GM13977 (cell line): ENCODE results near the gene ANXA2.
"Not testable (repeated sequence)": the region's sequence is repeated elsewhere in the genome, so short reads cannot be mapped to it uniquely, and the experiment has no call there.

Source experiments
- DNase-seq: peaks from one replicate; pipeline ENCODE4 v3.0.0; 2012; ENCODE audit warnings: low spot score
- in situ Hi-C: fragments of 300-500 bp; cut with MboI; formaldehyde crosslinking; loops from one replicate; pipeline ENCODE4 v1.12.0; 2022; ENCODE audit warnings: low sequenced_read_pairs, low pct_unique_long_range_greater_than_20kb, mixed read lengths, inconsistent platforms; ENCODE audit not compliant: unreplicated experiment
- TF ChIP-seq, protein P1 (sequence below): IDR thresholded peaks from 2 replicates; pipeline ENCODE4 v1.5.1; 2012; ENCODE audit warnings: mild to moderate bottlenecking, control low read depth; ENCODE audit not compliant: insufficient read depth; ENCODE audit errors: extremely low read depth, missing control alignments

ANXA2 gene

DNA sequence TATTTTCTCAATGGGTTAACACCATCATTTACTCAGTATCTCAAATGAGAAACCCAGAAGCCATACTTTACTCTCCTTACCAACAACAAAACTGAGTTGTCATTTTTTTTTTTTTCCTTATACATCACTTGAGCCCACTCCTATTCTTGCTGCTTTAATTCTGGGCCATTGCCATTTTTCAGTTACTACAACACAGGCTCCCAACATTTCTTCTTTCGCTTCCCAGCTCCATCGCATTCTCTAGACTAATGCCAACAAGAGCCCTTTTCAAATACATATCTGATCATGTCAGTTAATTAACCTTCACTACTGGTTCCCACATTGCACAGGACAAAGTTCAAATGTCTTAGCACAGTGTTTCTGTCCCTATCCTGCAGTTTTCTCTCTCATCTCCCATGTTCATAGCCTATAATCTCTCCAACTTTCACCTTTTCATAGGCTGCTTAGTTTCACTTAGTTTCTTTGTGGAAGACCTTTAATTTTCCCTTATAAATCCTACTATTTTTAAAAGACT is 22.5 kb upstream of the ANXA2 start:
- in situ Hi-C loops = no loop called here

DNA sequence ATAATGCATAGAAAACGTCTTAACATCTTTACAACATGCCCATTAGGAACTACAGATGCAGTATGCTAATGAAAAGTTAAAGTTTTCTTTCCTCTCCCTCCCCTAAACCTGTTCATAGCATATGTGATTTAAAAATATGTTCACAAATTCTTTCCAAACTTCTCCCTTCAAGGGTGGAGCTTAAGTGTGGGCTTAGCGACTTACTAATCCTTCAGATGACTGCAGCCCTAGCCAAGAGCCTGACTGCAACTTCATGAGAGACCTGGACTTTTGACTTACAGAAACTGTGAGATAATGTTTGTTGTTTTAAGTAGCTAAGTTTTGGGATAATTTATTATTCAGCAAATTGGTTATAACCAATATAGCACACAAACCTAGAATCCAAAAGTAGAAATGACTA is 22.0 kb upstream of the ANXA2 start:
- TF ChIP-seq, protein P1, sequence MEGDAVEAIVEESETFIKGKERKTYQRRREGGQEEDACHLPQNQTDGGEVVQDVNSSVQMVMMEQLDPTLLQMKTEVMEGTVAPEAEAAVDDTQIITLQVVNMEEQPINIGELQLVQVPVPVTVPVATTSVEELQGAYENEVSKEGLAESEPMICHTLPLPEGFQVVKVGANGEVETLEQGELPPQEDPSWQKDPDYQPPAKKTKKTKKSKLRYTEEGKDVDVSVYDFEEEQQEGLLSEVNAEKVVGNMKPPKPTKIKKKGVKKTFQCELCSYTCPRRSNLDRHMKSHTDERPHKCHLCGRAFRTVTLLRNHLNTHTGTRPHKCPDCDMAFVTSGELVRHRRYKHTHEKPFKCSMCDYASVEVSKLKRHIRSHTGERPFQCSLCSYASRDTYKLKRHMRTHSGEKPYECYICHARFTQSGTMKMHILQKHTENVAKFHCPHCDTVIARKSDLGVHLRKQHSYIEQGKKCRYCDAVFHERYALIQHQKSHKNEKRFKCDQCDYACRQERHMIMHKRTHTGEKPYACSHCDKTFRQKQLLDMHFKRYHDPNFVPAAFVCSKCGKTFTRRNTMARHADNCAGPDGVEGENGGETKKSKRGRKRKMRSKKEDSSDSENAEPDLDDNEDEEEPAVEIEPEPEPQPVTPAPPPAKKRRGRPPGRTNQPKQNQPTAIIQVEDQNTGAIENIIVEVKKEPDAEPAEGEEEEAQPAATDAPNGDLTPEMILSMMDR = no peak
- in situ Hi-C loops = no loop called here
- DNase-seq = no peak

More for the DNA sequence above, 22.5 kb upstream of the ANXA2 start:
- TF ChIP-seq, protein P1 = no peak
- DNase-seq = no peak

DNA sequence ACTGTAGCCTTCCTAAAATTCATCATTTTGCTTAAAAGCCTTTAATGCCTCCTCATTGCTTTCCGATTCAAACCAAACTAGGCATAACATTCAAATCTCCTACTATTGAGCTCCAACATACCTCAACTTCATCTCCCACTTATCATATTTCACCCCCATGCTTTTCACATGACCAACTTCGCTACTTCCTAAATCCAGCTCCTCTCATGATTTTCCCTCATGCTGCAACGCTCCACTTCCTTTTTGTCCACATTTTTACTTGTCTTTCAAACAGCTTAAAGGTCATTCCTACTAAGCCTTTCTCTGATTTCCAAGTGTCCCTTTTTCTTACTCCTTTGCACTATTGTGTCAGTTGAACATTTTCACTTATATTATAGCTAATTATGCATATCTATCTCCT is 20.3 kb upstream of the ANXA2 start:
- DNase-seq = no peak
- TF ChIP-seq, protein P1 = no peak
- in situ Hi-C loops = no loop called here

DNA sequence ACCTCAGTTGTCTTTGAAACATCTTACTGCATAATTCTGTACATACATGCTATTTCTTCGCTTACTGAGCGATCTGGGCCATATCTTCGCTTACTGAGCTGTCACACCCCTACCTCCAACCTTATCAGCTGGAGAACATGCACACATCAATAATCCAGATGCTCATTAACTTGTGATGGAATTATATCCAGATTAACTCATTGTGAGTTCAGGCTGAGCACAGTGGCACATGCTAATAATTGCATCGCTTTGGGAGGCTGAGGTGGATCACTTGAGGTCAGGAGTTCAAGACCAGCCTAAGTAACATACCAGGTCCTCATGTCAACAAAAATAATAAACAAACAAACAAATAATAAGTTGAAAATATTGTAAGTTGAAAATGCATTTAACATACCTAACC is 19.3 kb upstream of the ANXA2 start:
- in situ Hi-C loops = no loop called here
- no peak for DNase-seq
- TF ChIP-seq, protein P1 = no peak

DNA sequence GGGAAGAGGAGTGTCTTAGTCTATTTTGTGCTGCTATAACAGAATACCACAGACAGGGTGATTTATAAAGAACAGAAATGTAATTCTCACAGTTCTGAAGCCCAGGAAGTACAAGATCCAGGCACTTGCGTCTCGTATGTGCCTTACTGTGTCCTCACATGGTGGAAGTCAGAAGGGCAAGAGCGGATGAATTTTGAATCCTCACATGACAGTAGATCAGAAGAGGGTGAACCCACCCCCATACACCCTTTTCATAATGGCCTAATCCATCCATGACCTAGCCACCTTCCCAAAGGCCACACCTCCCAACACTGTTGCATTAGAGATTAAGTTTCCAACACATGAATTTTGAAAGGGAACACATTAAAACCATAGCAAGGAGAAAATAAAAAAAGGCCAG is 18.7 kb upstream of the ANXA2 start:
- TF ChIP-seq, protein P1 = no peak
- in situ Hi-C loops = no loop called here
- no peak for DNase-seq

DNA sequence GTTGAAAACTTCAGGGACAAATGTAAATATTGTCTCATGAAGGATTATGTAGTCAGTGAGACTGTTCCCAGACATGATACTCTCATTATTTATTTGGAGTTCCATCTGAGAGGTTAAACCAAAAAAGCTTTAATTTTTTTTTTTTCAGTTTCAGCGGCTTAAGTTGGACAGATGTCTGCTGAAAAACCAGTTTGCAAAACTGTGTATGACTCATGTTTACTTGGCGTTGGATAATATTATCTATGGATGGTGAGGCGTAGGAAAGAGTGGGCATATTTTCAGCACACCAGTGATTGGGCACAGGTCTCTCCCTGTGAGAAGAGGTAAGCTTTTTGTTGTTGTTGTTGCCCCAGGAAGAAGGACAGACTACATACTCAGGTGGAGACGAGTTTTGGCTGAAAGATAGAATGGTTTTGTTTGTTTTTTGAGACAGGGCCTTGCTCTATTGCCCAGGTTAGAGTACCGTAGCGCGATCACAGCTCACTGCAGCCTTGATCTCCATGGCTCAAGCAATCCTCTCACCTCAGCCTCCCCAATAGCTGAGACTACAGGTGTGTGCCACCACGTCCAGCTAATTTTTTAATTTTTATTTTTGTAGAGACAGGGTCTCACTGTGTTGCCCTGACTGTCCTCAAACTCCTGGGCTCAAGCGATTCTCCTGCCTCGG is 16.4 kb upstream of the ANXA2 start:
- TF ChIP-seq, protein P1 = no peak
- in situ Hi-C loops = no loop called here
- DNase-seq = no peak

DNA sequence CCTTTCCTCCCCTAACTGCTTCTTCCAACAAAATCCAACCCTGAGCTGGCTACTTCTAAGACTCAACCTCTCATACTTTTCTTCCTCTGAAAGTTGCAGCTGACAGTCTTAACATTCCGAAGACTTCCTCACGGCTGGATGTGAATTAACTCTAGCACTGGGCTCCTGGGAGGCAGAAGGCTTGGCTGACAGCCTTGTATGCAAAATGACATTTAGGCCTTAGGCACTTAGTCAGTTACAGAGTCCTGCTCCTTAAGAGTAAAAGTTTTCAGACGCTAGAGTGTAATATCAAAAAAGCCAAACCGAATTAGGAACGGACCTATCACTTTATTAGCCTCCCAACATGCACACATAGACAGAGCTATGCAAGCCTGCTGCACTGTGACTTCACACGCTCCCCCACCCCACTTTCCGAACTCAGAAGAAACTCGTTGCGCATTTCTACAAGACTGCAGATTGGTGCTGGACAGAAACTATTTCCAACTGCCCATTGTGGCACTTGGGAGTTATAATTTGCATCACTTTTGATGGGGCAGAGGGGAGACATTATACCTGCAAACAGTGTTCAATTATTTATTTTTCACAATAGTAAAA is 15.5 kb upstream of the ANXA2 start:
- TF ChIP-seq, protein P1 = no peak
- no peak for DNase-seq
- in situ Hi-C loops = no loop called here

DNA sequence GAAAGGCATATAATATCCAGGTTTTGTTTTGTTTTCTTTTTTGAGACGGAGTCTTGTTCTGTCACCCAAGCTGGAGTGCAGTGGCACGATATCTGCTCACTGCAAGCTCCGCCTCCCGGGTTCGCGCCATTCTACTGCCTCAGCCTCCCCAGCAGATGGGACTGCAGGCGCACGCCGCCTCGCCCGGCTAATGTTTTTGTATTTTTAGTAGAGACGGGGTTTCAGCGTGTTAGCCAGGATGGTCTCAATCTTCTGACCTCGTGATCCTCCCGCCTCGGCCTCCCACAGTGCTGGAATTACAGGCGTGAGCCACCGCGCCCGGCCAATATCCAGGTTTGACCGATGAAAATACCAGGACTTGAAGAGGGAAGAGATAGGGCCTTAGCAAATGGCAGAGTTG is 15.0 kb upstream of the ANXA2 start:
- DNase-seq = not testable (repeated sequence)

More for the DNA sequence above, 15.0 kb upstream of the ANXA2 start:
- in situ Hi-C loops = not testable (repeated sequence)
